HG02870 (cell line): ENCODE measurements around the gene IMPDH2.

Experiments used
- ATAC-seq: cut with Tn5 transposase; IDR thresholded peaks from one replicate; pipeline ENCODE4 v1.9.1; 2021; ENCODE audit warnings: mild to moderate bottlenecking, moderate library complexity; ENCODE audit not compliant: unreplicated experiment

The IMPDH2 gene

GRCh38 chr3:49007068-49007770 lies 22.0 kb downstream of the IMPDH2 start, which contains the start of gene WDR6:
TSS of gene WDR6 (plus strand) at chr3:49007391. CDS start at chr3:49007432, 41 bp downstream.
- peak; percentile 81 for ATAC-seq

DNA sequence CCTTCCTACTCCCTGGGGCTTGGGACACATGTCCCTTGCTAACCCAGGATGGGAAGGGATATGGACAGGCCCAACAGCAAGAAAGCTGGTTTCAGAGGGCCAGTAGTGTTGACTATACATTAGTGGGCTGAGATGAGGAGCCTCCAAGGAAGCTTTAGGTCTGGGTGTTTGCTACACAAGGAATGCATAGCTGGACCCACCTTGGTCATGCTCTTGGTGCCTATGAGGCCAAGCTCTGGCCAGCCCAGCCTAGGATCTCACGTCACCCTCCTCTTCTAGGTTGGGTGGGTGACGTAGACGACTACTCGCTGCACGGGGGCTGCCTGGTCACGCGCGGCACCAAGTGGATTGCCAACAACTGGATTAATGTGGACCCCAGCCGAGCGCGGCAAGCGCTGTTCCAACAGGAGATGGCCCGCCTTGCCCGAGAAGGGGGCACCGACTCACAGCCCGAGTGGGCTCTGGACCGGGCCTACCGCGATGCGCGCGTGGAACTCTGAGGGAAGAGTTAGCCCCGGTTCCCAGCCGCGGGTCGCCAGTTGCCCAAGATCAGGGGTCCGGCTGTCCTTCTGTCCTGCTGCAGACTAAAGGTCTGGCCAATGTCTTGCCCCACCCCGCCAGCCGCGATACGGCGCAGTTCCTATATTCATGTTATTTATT lies 22.7 kb downstream of the IMPDH2 start:
- ATAC-seq: no peak

DNA sequence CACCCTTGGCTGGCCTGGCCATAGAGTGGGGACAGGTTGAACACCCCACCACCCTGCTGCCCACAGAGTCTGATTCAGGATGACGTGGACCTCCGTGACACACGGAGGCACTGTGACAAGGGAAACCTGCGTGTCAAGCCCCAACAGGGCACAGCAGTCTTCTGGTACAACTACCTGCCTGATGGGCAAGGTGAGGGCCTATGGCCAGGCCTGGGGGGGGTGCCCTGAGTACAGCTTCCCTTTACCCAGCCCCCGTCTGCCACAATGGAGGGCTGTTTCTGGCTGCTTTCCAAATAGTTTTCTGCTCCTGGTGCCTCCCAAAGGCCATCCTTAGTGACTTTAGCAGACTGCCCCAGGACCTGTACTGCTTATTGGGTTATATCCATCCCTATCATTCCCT lies 23.2 kb downstream of the IMPDH2 start:
- ATAC-seq: no peak

DNA sequence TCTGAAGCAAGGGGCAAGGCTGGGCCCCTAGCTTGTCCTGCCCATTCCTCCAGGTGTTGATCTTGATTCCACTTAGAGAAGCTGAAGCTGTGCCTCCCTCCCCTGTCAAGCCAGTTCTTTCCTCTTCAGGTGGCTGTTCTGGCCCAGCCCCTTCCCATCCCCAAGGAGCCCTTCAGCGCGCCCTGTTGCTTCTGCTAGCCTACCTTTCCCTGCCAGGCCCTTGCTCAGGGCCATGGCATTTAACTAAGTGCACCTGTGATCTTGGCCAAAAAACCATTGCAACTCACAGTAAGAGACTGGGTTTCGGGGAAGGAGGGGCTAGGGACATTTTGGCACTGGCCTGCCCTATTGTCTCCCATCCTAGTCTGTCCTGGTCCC lies 23.9 kb downstream of the IMPDH2 start:
- no peak for ATAC-seq

DNA sequence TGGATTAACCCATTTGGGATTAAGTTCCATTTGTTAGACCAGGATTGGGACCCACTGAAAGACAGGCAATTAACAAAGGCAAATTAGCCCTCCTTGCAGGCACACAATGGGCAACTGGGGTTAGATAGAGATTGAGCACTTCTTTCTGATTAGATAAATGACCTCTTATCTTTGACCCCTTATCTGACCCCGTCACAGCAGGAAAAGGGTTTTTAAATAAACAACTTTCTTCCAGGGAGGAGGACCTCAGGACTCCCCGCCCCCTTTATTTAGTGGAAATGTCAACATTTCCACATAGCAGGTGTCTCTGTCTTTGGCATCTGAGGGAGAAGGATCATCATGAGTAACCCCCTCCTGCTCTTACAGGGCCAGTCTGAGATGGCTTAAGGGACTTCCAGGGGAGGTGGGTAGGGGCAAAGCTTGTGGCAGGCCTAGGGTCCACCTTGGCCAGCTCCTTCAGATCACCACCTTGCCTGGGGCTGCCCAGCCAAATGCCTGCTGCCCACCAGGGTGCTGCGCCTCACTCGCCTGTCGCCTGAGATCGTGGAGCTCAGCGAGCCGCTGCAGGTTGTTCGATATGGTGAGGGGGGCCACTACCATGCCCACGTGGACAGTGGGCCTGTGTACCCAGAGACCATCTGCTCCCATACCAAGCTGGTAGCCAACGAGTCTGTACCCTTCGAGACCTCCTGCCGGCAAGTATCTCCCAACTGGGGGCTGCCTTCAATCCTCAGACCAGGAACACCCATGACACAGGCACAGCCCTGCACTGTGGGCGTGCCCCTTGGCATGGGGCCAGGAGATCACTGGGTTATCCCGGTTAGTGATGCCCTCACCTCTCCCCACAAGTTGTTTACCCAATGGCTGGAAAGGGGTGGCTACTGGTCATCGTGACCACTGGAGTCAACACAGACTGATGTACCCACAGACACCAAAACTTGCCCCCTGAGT lies 24.6 kb downstream of the IMPDH2 start:
- ATAC-seq: no peak

GRCh38 chr3:49001155-49001554 lies 28.0 kb downstream of the IMPDH2 start:
- no peak for ATAC-seq

DNA sequence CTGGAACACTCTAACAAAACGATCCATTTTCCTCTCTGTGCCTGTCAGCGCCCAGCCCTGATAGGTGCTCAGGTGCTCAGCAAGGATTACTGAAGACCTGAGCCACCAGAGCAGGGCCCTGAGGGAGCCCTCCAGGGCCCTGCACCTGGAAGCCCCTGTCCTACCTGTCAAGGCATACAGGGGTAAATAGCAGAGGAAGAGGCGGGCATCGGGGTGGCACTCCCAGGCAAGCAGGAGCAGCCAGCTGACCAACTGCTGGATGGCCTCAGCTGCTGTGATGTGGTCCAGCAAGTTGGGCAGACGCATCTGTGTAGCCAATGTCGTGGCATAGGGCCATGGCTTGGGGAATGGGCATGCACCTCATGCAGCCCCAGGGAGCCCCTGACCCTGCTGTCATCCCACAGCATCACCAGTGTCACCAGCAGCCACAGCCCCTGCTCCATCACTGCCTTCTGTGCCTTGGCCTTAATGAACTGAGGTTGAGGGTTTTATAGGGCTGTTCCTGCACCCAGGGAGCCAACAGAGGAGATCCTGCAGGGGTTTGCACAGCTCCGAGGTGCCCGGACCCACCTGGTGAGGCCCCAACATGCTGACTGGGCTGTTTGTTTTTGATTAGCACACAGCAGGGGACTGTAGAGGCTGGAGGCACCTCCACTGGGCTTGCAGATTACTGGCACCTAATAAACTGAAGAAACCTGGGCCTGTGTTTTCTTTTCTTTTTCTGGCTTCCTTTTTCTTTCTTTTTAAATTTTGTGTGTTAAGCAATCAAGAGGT lies 29.9 kb downstream of the IMPDH2 start:
- ATAC-seq: no peak

- ATAC-seq: no peak
Observed at GRCh38 chr3:48997714-48998637, 31.2 kb downstream of the IMPDH2 start.

DNA sequence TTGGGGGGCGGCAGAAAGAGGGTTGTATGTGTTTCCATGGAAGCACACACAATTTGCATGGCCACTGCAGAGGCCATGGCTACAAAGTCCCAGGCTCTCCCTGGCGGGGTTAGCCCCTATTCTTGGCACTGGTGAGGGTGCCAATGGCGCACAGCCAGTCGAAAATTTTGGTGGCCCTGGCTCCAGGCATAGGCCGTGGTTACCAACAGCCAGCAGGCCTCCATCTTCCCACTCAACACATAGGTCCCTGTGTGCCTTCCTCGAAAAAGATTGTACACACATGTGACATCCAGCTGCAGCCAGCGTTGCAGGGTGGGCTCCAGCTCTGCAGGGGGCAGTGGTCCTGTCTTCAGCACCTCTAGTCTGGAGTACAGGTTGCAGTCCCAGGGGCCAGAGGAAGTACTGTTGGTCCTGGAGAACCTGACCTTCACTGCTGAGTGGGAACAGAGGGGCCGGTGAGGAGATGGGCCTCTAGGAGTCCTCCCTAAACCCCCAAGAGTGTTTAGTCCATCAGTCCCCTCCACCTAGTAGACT lies 32.0 kb downstream of the IMPDH2 start:
- no peak for ATAC-seq

DNA sequence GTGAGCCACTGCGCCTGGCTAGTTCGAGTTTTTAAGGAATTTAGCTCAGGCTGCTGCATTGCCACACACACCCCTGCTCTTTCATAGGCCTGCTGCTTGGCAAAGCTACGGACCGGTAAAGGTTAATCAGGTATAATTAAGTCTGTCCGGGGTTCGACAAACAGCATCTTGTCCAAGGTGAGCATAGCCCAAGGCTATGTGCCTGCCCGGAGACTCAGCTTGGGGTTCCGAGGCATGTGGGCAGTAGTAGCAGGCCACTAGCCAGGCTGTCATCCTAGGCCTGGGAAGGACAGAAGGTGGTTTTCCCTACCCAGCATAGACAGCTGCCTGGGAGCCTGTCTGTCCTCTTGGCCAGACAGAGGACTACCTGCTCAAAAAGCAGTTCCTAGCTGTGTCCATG lies 32.6 kb downstream of the IMPDH2 start:
- no peak for ATAC-seq

DNA sequence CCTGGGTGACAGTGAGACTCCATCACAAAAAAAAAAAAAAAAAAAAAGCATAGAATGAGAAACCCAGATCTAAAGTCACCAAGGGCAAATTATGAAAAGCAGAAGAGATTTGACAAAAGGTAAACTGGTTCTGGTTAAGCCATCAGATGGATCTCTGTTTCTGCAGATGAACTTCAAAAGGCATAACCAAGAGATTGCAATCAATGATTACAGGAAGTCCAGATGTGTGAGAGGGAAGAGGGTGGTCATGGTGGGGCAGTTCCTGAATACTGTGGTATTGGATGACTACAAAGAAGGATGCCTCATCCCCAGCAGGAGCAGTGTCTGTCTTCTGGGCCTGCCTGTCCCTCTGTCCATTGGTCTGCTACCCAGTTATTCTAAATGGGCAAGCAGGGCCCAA lies 35.4 kb downstream of the IMPDH2 start:
- no peak for ATAC-seq

DNA sequence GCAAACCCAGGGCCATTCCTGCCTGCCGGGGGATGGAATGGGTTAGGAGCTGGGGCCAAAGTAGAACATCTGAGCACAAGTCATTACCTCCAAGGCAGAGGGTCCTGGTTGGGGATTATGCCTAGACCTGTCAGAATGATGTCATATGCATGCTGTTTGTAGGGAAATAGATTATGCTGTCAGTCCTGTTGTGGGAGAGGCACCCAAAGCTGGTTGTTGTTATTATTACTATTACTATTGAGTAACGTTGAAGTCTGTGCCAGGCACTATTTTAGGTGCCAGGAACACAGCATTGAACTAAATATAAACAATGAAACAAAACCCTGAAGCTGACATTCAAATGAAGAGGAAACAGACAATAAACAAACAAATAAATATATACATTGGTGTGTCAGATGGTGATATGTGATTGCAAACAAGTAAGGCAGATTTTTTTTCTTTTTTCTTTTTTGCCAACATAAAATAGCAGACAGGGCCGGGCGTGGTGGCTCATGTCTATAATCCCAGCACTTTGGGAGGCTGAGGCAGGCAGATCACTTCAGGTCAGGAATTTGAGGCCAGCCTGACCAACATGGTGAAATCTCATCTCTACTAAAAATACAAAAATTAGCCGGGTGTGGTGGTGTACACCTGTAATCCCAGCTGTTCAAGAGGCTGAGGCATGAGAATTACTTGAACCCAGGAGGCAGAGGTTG lies 37.2 kb downstream of the IMPDH2 start:
- ATAC-seq: no peak

DNA sequence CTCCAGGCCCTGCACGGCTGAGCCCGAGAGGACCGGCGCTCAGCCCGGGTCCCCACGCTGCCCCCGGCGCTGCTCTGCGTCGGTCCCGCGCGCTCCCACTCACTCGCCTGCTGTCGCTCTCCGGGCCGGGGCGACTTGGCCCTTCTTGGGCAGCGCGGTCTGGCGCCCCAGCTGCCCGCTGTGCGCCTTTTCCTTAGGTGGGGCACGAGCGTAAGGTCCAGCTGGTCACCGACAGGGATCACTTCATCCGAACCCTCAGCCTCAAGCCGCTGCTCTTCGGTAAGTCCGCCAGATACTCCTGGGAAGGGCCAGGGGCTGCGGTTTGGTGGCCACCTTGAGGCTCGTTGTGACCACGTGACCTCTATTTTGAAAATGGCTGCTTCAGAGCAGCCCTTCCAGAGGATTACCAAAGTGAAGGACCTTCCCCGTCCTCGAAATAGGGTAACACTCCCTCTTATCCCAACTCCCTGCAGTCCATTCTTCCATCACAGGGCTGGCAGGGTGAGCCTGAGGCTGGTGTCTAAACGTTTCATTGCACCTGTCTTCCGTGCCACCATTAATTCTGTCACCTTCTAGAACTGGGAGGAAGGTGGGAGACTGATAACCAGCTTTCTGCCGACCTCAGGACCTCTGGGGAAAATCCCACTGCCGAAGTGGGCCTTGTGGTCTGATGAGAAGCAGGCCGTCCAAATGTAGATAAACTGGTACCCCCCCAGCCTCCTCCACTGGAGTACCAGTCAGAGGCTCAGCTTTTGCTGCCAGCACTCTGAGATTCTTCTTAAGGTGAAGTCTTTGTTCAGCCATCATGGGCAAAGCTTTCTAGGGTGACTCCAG lies 38.3 kb downstream of the IMPDH2 start:
- peak; percentile 14 for ATAC-seq

GRCh38 chr3:48989796-48990635 lies 39.2 kb downstream of the IMPDH2 start, which contains the start of gene P4HTM:
TSS of gene P4HTM (plus strand) at chr3:48990241. CDS start at chr3:48990257, 16 bp downstream.
- ATAC-seq: peak; percentile 44

- no peak for ATAC-seq
Observed at GRCh38 chr3:48989126-48989795, 39.9 kb downstream of the IMPDH2 start.

DNA sequence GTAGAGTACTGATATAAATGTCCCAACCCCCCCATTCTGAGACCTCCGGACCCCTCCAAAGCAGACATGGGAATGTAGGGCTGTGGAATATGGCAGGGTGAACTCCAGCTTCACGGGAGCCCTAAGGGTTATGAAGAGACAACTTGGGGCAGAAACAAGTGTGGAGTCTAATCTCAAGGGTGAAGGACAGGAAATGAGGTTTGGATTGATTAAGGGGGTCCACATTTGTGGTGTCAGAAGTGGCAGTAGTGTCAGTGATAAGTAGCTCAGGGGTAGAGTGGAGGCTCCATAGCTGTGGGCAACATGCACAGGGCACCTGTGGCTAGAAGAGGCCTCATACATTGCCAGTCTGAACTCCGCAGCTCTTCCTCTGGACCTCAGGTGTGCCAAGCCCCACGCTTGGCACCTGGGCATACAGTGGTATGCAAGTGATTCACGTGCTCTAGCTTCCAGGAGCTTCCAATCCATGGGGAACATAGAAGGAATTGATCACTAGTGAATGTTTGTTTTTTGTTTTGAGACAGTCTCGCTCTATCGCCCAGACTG lies 43.3 kb downstream of the IMPDH2 start:
- no peak for ATAC-seq
